CD4-positive, alpha-beta T cell (primary cell): ENCODE measurements around the gene FKBP15. TPM values are rescaled to one million over a fixed set of nuclear protein-coding genes. Genes with fewer than 3 reads are reported as not detected.

ENCODE experiments used
- ATAC-seq: fragments of 200-7000 bp; cut with Tn5 transposase; one replicate; pipeline ENCODE4 v1.10.0; 2022; ENCODE audit warnings: mild to moderate bottlenecking; ENCODE audit not compliant: poor library complexity
- CTCF ChIA-PET: fragments of 350-600 bp; sonication (Branson Sonifier 250); formaldehyde crosslinking; loops from one replicate; lab custom pipeline; 2021; ENCODE audit warnings: antibody characterized with exemption, inconsistent platforms; lab: Charles Lee
- POLR2A ChIA-PET: fragments of 350-600 bp; sonication (Branson Sonifier 250); formaldehyde crosslinking; loops from one replicate; lab custom pipeline; 2021; ENCODE audit warnings: antibody characterized with exemption, inconsistent platforms; lab: Charles Lee
- DNase-seq, 14 experiments: peaks; one replicate each; pipeline ENCODE4 v3.0.0-alpha.2; 2013 to 2020; ENCODE audit warnings: mixed read lengths in 2 of 14
- H3K27ac ChIP-seq, 2 donors: one replicate each; pipeline versions ENCODE4 v1.5.1 to v1.7.0; 2013; ENCODE audit warnings: low read length in 2 of 2, low read depth in 1 of 2, mild to moderate bottlenecking in 1 of 2
- H3K27me3 ChIP-seq, 2 experiments: 1 replicate in 1 of 2; 2 replicates in 1 of 2; pipeline versions ENCODE4 v1.6.1 to v1.7.0; 2013; ENCODE audit warnings: low read length in 2 of 2, control low read depth in 1 of 2, mild to moderate bottlenecking in 1 of 2, moderate library complexity in 1 of 2; ENCODE audit not compliant: insufficient read depth in 2 of 2, control insufficient read depth in 1 of 2
- H3K36me3 ChIP-seq: one replicate; pipeline ENCODE4 v1.6.1; 2013; ENCODE audit warnings: low read length, control low read depth; ENCODE audit not compliant: insufficient read depth
- H3K4me1 ChIP-seq: one replicate; pipeline ENCODE4 v1.6.1; 2013; ENCODE audit warnings: low read length, control low read depth; ENCODE audit not compliant: insufficient read depth
- H3K4me3 ChIP-seq: one replicate; pipeline ENCODE4 v1.5.1; 2013; ENCODE audit warnings: mild to moderate bottlenecking, low read length, moderate library complexity
- H3K9me3 ChIP-seq, 2 experiments: 1 replicate in 1 of 2; 2 replicates in 1 of 2; pipeline versions ENCODE4 v1.6.1 to v1.7.0; 2013; ENCODE audit warnings: low read length in 2 of 2, mild to moderate bottlenecking in 2 of 2, control low read depth in 1 of 2, moderate library complexity in 1 of 2; ENCODE audit not compliant: control insufficient read depth in 1 of 2, insufficient read depth in 1 of 2
- H3K27ac Mint-ChIP-seq: one replicate; pipeline ENCODE4 v1.8.0; 2020; ENCODE audit warnings: mixed read lengths
- H3K27me3 Mint-ChIP-seq: one replicate; pipeline ENCODE4 v1.8.0; 2021; ENCODE audit warnings: mixed read lengths
- H3K36me3 Mint-ChIP-seq: one replicate; pipeline ENCODE4 v1.8.0; 2021; ENCODE audit warnings: low read depth, mixed read lengths
- H3K4me1 Mint-ChIP-seq: one replicate; pipeline ENCODE4 v1.8.0; 2021; ENCODE audit warnings: low read depth, mixed read lengths
- H3K4me3 Mint-ChIP-seq: one replicate; pipeline ENCODE4 v1.8.0; 2020; ENCODE audit warnings: mild to moderate bottlenecking, mixed read lengths
- H3K9me3 Mint-ChIP-seq: one replicate; pipeline ENCODE4 v1.8.0; 2020; ENCODE audit warnings: mixed read lengths
- intact Hi-C, 2 experiments: fragments of 100-400 bp; cut with DNase I in 1 of 2; cut with micrococcal nuclease in 1 of 2; formaldehyde crosslinking; loops; one replicate each; pipeline versions ENCODE4 v1.15.1 to v1.9.0; 2023 to 2025; cut with DNase I, micrococcal nuclease
- total RNA-seq, 174 experiments: library from RNA in 2 of 174; stranded (reverse) in 2 of 174; gene quantifications; one replicate each; pipeline ENCODE4 v1.2.3 and lab custom pipeline; 2021 to 2026
- TF ChIP-seq, protein P1 (sequence below): fragments of 200-600 bp; IDR thresholded peaks from one replicate; pipeline ENCODE4 v1.8.0; 2022; ENCODE audit warnings: antibody characterized with exemption, mild to moderate bottlenecking

Gene FKBP15
- total RNA-seq, 2 experiments from 2014 or later: 11.9 to 14.2 TPM

DNA sequence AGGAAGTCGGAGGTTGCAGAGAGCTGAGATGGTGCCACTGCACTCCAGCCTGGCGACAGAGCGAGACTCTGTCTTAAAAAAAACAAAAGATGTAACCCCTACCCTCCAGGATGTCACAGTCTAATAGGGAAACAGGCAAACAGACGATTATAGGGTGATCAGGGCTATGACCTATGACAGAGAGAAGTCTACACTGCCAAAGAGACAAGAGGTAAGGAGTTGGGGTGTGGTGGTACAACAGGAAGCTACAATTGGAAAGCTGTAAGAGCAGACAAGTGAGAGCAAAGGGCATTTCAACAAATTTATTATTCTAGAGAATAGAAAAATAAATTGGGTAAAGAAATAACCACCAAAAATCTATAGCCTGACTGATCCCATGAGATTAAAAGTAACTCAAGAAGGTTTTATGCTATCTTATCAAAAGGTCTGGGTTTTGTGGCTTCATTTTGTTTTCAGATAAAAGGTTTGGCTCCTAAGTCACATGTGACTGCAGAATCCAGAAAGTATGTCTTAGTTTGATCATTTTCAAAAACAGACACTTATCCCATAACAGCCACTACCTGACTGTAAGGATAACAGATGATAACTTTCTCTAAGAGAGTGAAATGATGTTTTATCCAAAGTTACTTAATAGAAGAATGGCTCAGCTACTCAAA lies 47.0 kb upstream of the FKBP15 start:
- Mint-ChIP-seq H3K27me3 (no peaks in the 10 kb centered on the region), H3K4me1 (peaks cover 18% of the 10 kb centered on the region), H3K27ac (no peak overlapping the region), H3K9me3 (no peaks in the 10 kb centered on the region), H3K4me3 (no peak overlapping the region), H3K36me3 (peaks cover 66% of the 10 kb centered on the region)
- ATAC-seq (no peak), DNase-seq (no peak)
- Histone ChIP-seq H3K27me3 (no peaks in the 10 kb centered on the region), H3K4me3 (no peak overlapping the region), H3K36me3 (peaks cover 68% of the 10 kb centered on the region), H3K27ac (no peak overlapping the region), H3K4me1 (no peaks in the 10 kb centered on the region), H3K9me3 (no peaks in the 10 kb centered on the region)
- ChIA-PET POLR2A (no interaction called here), CTCF (no interaction called here)
- intact Hi-C loops: no loop called here
- TF ChIP-seq, protein P1, sequence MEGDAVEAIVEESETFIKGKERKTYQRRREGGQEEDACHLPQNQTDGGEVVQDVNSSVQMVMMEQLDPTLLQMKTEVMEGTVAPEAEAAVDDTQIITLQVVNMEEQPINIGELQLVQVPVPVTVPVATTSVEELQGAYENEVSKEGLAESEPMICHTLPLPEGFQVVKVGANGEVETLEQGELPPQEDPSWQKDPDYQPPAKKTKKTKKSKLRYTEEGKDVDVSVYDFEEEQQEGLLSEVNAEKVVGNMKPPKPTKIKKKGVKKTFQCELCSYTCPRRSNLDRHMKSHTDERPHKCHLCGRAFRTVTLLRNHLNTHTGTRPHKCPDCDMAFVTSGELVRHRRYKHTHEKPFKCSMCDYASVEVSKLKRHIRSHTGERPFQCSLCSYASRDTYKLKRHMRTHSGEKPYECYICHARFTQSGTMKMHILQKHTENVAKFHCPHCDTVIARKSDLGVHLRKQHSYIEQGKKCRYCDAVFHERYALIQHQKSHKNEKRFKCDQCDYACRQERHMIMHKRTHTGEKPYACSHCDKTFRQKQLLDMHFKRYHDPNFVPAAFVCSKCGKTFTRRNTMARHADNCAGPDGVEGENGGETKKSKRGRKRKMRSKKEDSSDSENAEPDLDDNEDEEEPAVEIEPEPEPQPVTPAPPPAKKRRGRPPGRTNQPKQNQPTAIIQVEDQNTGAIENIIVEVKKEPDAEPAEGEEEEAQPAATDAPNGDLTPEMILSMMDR: no peak

DNA sequence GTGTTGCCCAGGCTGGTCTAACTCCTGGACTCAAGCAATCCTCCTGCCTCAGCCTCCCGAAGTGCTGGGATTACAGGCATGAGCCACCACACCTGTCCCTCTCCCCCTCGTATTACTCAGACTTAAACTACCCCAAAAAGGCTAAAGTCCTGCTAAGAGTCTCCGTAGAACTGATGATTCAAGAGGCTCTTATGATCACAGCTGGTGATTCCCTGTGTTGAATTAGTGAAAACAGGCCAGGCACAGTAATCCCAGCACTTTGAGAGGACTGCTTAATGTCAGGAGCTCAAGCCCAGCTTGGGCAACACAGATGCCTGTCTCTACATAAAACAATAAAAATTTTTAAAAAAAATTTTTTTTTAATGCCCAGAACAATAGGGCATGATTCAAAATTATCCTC lies 45.1 kb upstream of the FKBP15 start:
- Mint-ChIP-seq H3K9me3 (no peaks in the 10 kb centered on the region), H3K36me3 (peaks cover 58% of the 10 kb centered on the region), H3K4me1 (peaks cover 15% of the 10 kb centered on the region), H3K4me3 (no peak overlapping the region), H3K27me3 (no peaks in the 10 kb centered on the region), H3K27ac (no peak overlapping the region)
- TF ChIP-seq, protein P1: no peak
- CTCF ChIA-PET: no interaction called here
- intact Hi-C loops: no loop called here
- DNase-seq: no peak
- Histone ChIP-seq H3K4me3 (no peak overlapping the region), H3K27ac (no peak overlapping the region), H3K9me3 (no peaks in the 10 kb centered on the region), H3K4me1 (no peaks in the 10 kb centered on the region), H3K36me3 (peaks cover 50% of the 10 kb centered on the region), H3K27me3 (no peaks in the 10 kb centered on the region)
- ATAC-seq: no peak
- POLR2A ChIA-PET: interaction anchor here (1.4 kb wide), 1 partner anchor 9 kb away, joined by 4 read pairs; the partner anchor contains the start of genes CDC26 and PRPF4

DNA sequence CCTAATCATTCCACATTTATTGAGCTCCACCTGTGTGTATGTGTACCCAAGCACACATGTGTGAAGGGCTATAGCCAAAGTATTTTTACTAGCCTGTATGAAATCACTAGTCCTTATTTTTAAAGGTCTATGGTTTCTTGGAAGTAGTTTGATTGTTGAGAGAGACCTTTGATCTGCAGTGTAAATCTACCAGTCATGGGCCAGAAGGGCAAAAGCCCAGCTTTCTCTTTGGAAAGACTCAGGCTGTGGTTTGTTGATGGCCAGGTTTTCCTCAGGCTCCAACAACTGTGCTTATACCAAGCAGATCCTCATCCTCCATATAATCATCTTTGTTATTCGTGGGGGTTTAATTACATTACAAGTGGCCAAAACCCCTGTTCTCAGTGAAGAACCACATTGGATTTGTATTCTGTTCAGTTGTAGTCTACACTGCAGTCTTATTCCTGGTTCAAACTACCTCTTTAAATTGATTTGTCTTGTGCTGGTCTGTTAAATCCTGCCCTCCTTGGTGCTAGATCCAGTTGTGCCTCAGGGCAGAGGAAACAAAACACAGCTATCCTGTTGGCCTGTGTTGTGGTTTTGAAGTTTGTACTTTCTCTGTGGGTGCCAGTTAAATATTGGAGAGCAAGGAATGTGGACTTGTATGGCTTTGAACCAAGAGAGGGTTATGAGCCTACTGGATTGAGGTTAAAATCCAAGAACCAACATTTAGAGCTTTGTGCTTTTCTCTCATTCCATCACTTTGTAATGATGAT lies 41.0 kb upstream of the FKBP15 start:
- Histone ChIP-seq H3K4me1 (no peaks in the 10 kb centered on the region), H3K36me3 (peaks cover 23% of the 10 kb centered on the region), H3K27ac (no peak overlapping the region), H3K27me3 (no peaks in the 10 kb centered on the region), H3K9me3 (no peaks in the 10 kb centered on the region), H3K4me3 (no peak overlapping the region)
- DNase-seq (no peak), ATAC-seq (no peak)
- Mint-ChIP-seq H3K27ac (no peak overlapping the region), H3K36me3 (peaks cover 56% of the 10 kb centered on the region), H3K4me1 (no peaks in the 10 kb centered on the region), H3K27me3 (no peaks in the 10 kb centered on the region), H3K4me3 (no peak overlapping the region), H3K9me3 (no peaks in the 10 kb centered on the region)
- intact Hi-C loops: no loop called here
- ChIA-PET POLR2A (no interaction called here), CTCF (no interaction called here)
- TF ChIP-seq, protein P1: no peak
